Right ventricle myocardium superior (tissue), 1 donor: ENCODE measurements around the gene RIMS4. TPM values are rescaled to one million over a fixed set of nuclear protein-coding genes. Genes with fewer than 3 reads are reported as not detected.
"Not testable (repeated sequence)": the region's sequence is repeated elsewhere in the genome, so short reads cannot be mapped to it uniquely, and the experiment has no call there.

ENCODE experiments used
- ATAC-seq: fragments of 200-7000 bp; cut with Tn5 transposase; one replicate; pipeline ENCODE4 v1.9.1; 2020; ENCODE audit warnings: mild to moderate bottlenecking; ENCODE audit not compliant: poor library complexity
- DNase-seq: peaks from one replicate; pipeline ENCODE4 v3.0.0-alpha.2; 2020
- intact Hi-C: fragments of 100-400 bp; cut with DNase I; formaldehyde crosslinking; loops from one replicate; pipeline ENCODE4 v1.11.2; 2022
- total RNA-seq: library from RNA; stranded (reverse); fragmentation: NEBNext Ultra II Directional; extraction: Animal tissue kit (Norgen Biotek cat#: 25700); gene quantifications from one replicate; pipeline ENCODE4 v1.2.1, GENCODE V29; 2021
- donor health status: DM: no; HTN: yes; CAD: no; lungs with severe emphysema.

Gene RIMS4
- total RNA-seq, 1 donor from 2014 or later = 0.13 TPM

DNA sequence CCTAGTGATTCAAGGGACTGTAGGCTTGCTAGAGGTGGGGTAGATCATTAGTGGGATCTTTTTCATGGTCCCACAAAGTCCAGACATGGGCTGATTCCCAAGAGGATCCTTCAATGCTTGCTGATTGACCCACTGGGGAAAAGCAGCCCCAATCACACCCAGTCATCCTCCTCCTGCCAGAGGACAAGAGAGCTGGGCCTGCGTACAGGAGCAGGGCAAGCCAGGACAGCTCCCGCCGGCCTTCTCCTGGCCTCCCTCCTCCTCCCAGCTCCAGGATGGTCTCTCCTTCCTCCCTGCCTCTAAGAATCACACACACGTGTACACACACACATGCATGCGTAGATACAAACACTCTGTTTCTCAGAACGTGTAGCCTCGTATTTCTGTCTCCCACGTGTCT, 37.7 kb downstream of the RIMS4 start:
- DNase-seq (no peak), ATAC-seq (no peak)
- intact Hi-C loops = no loop called here

DNA sequence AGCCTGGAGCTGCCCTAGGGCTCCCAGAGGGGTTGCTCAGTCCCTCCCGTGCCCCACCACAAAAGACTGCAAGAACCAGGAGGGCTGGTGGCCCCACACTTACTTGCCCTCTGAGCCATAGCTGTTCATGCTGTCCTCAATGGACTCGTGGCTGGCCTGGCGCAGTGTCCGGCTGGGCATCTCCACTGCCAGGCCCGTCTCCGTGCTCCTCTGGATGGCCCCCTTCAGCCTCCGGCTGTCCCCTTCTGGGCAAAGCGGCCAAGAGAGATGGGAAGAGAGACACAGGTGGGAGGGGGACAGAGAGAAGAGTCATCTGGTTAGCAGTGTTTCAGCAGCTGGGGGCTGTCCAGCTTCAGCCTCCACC, 39.2 kb downstream of the RIMS4 start:
- intact Hi-C loops = no loop called here
- ATAC-seq (no peak), DNase-seq (no peak)

DNA sequence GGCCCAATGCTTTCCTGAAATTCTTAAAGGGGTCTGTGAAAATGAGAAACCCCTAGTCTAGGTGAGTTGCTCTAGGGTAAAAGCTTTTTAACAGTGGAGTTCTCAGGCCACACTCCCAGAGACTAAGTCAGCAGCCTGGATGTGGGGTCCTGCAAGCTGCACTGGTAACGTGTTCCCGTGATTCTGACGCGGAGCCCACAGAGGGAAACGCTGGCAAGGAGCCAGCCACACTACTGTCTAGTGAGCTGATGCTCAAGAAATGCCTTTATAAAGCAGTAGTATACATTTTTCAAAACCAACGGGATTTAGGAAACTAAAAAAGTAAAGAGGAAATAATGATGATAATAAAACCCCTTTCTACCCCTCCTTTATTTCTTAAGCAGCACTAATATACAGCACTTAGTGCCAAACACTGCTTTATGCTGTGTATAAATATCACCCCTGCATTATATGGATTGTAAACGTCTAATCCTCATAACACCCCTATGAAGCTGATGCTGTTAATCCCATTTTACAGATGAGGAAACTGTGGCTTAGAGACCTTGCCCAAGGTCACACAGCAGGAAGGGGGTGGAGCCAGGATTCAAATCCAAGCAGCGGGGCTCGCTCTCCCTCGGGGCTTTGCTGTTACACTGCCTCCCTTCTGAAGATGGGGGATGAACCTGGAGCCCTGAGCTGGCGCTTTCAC, 39.7 kb downstream of the RIMS4 start:
- intact Hi-C loops = no loop called here
- ATAC-seq (no peak), DNase-seq (no peak)

DNA sequence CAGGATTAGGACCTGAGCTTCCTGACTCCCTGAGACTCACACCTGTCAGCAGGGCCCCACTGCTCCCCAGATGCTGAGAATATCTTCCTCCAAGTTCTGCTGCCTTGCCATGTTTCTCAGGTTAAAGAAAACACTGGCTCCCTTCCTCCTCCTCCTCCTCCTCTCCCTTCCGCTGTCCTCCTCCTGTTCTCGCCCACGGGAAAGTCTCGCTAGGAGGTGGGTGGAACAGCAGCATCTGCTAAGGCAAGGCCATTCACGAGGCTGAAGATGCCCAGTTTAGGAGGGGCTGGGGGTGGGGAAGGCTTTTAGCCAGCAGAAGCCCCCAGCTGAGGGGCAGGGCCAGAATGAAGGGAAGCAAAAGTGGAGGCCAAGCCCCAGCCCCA, 40.9 kb downstream of the RIMS4 start:
- intact Hi-C loops = no loop called here
- ATAC-seq = no peak
- no peak for DNase-seq

DNA sequence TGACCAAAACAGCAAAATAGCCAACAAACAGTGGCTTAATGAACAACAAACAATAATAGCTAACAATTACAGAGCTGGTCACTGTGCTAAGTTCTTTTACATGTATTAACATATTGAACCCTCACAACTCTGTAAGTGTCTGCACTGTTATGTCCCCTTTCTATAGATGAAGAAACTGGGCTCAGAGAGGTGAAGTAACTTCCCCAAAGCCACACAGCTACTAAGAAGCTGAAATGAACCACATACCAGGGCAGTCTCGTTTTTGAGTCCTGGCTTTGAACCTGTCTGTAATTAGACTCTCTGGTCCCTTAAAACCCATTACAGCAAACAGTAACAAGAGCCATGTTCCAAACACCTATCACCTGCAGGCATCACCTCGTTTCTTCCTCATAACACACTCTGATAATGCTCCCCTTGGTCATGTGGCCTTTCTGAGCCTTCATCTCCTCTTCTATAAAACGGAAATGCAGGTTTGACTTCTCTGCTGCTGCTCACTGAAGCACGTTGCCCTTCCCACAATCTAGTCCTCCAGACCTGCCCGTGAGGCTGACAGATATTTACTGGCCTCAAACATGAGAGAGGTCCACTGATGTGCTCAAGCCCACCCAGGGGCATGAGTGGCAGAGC, 41.4 kb downstream of the RIMS4 start:
- DNase-seq (no peak), ATAC-seq (no peak)
- intact Hi-C loops = no loop called here

DNA sequence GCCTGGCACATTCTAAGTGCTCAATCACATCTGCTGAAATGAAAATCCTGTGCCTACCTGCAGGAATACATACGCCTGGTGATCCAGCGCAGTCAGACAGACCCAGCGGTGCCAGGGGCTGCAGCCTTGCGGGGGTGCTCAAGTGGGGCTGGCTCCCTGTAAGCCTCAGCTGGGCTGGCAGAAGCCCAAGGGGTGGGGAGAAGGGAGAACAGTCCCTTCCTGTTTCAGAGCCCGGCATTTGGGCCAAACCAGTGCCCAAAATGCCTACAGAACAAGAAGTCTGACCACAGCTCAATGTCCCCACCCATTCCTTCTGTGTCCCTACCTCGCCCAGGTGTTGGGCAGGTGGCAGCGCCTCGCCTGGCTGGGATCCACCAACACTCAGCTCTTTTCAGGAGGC, 42.1 kb downstream of the RIMS4 start:
- DNase-seq = no peak
- intact Hi-C loops = no loop called here
- no peak for ATAC-seq

DNA sequence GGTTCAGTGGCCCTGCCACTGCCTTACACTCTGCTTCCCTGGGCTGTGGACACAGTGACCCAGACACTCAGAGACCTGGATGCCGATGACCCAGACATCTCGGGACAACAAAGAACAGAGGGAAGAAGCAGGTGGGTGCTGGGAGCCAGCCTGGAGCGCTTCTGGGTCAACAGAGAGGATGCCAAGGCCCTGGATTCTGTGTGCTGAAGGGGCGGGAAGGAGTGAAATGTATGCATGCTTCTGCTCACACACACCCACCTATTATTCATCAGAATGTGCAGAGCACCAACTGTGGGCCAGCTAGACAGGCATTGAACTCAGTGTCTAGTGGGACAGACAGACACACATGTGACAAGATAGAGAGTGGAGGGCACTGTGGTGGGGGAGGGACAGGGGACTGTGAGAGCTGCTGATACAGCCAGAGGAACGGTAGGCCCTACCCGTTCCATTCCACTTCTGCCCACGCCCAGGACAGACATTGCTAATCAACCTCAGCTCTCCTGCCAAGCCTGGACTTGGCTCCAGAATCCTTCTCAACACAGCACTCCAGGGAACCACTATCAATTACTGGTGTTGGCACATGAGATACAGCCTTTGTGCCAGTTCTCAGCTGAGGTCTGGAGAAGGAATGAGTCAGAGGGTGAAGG, 44.5 kb downstream of the RIMS4 start:
- intact Hi-C loops = no loop called here
- no peak for ATAC-seq
- no peak for DNase-seq

DNA sequence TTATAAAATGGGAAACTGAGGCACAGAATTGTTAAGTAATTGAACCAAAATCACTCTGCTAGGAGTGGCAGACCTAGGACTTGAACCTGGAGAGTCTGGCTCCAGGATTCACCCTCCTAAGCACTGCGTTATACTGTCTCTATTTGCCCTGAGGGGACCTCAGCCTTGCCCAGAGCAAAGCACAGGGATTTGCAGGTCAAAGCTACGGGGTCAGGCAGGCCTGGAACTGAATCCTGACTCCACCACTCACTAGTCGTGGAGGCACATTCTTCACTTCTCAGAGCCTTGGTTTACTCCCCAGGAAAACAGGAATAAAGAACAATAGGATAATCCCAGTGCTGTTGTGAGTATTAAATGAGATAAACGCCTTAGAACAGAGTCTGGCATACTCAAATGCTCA, 45.3 kb downstream of the RIMS4 start:
- ATAC-seq (no peak), DNase-seq (no peak)
- intact Hi-C loops = no loop called here

DNA sequence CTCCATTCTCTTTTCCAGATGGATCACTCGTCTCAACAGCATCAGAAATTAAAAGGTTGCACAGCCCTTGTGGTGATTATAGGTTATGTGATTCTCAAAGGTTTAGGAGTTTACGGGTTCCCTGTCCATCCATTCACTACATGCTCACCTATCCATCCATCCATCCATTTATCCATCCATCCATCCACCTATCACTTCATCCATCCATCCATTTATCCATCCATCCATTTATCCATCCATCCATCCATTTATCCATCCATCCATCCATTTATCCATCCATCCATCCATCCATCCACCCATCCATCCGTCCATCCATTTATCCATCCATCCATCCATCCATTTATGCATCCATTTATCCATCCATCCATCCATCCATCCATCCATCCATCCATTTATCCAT, 46.5 kb downstream of the RIMS4 start:
- intact Hi-C loops, DNase-seq, ATAC-seq: not testable (repeated sequence)

DNA sequence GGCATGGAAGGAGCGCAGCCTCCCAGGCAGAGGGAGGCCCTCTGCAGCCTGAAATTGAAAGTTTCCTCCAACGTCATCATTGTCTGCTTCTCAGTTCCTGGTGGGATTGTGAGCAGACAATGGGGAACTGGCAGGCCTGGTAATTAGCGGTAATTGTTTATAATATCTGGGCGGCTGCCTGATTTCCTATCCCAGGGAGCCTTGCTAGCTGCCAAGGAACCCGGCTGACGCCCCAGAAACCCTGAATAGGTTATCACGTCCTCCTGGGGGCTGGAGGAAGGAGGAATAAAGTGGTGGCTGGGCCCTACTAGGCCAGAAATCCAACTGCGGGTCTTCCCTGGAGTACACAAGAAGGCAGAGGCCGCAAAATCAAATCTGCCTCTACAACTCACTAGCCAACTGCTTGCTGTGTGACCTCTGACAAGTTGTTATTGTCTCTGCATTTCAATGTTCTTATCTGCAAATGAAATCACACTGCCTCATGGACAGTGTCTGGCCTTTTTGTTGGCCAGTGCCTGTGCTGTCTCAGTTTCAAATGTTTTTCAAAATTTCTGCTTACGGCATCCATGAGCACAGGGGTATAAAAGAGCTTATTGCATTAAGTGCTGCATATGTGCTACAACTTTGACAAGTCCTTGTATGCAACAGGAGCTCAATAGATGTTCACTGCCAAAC, 47.7 kb downstream of the RIMS4 start:
- DNase-seq = no peak
- ATAC-seq = peak; percentile 41
- intact Hi-C loops = no loop called here

DNA sequence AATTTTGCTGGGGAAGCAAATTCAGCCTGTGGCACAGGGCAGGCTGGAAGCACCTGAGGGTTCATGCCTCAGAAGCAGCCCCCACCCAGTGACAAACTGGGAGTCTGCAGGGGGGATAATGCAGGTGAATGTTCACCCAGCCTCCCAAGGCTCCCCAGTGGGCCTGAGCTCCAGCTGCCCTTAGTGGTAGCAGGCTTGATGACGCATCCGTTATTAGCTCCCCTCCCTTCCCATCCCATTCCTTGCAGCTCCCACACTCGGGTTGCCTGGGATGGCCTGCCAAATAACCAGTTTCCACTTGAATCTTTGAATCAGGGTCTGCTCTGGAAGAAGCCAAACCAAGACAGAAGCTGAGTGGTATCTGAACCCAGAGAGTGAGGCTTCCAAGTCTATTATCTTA, 48.9 kb downstream of the RIMS4 start:
- DNase-seq (no peak), ATAC-seq (no peak)
- intact Hi-C loops = no loop called here

DNA sequence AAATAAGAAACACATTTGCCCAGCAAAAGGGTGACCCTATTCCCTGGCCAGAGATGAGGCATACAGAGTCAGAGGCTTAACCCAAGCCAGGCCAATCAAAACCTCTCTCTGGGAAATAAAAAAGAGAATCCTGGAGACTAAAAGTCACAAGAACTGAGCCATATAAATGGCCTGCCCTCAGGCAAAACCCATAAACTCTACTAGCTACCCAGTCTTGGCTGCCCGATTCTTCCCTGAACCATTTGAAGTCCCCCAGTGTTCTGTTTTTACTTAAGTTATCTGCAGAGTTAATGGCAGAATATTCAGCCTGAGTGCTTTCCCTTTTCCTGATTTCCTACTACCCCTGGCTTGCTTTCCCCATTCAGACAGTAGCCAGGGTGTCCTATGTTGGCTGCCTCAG, 50.8 kb downstream of the RIMS4 start:
- ATAC-seq (no peak), DNase-seq (no peak)
- intact Hi-C loops = no loop called here

DNA sequence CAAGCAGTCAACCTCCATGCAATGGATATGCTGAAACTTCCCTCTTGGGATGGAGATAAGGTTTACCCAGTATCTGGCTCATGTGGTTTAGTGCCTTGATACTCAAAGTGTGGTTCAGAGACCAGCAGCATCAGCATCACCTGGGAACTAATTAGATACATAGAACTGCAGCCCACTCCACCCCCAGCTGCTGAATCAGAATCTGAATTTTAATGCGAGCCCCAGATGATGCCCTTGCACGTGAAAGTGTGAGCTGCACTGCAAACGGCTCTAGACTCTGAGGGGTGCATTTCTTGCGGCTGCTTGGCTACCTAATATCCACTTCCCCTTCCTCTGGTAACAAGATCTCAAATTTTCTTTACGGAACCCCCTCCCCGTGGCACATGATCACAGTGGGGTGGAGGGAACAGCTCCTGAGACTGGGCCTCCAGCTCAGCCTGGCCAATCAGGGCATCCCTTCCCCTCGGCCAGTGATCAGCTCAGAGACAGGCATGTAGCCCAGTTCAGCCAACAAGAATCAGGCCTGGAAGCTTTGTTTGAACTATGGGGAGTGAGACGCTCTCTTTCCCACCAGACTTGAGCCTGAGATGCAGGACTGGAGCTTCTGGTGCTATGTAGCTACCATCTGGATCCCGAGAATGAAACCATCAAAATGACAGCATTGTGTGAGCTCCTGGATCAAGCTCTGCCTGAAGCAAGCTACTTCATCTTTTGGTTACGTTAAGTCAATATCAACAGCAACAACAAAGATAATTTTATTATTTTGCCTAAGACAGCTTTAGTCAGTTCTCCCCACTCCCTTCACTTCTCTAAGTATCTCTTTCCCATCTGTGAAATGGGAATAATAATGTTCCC, 51.9 kb downstream of the RIMS4 start:
- ATAC-seq = no peak
- intact Hi-C loops = no loop called here

DNA sequence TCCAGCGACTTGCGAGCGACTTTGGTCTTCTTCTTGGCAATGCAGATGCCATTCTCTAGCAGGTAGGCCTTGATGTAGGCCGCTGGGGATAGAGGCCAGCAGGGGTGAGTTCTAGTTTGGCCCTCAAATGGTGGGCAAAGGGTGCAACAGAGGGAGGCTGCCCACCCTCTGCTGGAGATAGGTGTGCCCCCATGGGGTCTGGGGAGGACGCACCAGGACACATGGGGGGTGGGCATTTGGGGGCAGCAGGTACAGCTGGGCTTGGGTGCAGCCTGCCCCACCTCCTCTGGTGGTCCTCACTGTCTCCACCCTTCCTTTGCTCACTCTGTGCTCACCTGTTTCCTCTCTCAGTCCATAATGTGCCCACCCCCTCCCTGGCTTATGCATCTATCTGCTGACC, 53.4 kb downstream of the RIMS4 start:
- intact Hi-C loops = no loop called here
- ATAC-seq (no peak), DNase-seq (no peak)

More for the DNA sequence above, 51.9 kb downstream of the RIMS4 start:
- no peak for DNase-seq

DNA sequence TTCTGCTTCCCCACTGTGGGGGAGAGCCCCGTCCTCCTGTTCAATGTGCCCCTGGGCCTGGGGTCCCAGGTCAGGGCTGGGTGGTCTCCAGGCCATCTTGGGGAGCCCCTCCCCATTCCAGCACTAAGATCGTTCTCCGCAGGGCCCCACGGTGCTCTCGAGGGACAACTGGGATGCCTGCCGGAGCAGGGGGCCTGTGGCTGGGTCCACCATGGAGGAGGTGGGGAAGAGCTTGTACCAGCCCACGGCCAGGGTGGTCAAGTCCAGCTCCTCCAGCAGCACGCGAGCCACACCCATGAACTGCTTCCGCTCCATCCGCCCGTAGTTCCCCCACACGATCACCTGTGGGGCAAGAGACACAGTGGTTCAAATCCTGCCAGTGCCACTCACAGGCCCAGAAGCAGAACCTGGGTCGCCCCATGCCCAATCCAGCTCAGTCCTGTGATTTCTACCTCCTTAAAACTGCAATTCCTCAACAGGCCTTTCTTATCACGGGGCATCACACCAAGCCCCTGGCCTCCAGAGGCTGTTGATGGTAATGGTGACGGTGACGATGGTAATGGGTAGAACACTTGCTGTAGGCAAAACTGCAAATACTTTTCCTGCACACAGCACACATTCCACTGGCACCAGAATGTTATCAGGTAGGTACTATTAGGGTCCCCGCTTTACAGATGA, 54.2 kb downstream of the RIMS4 start:
- intact Hi-C loops = no loop called here
- no peak for ATAC-seq
- no peak for DNase-seq

DNA sequence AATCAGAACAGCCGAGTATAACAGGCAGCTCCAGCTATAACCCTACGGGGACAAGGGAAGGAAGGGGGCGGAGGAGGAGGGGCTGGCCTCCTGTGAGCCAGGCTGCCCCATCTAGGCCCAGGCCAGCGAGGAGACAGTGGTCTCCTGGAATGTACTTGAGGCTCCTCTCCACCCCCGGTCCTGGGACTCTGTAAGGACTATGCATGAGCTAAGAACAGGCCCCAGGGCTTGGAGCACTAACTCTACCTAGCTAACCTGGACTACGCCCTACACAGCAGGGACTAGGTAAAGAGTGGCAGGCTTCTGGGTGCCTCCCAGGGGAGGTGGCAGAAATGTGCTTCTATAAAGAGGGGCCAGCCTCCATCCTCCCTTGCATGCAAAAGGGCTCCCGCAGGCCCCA, 55.8 kb downstream of the RIMS4 start:
- intact Hi-C loops = no loop called here
- DNase-seq = no peak
- ATAC-seq = no peak

DNA sequence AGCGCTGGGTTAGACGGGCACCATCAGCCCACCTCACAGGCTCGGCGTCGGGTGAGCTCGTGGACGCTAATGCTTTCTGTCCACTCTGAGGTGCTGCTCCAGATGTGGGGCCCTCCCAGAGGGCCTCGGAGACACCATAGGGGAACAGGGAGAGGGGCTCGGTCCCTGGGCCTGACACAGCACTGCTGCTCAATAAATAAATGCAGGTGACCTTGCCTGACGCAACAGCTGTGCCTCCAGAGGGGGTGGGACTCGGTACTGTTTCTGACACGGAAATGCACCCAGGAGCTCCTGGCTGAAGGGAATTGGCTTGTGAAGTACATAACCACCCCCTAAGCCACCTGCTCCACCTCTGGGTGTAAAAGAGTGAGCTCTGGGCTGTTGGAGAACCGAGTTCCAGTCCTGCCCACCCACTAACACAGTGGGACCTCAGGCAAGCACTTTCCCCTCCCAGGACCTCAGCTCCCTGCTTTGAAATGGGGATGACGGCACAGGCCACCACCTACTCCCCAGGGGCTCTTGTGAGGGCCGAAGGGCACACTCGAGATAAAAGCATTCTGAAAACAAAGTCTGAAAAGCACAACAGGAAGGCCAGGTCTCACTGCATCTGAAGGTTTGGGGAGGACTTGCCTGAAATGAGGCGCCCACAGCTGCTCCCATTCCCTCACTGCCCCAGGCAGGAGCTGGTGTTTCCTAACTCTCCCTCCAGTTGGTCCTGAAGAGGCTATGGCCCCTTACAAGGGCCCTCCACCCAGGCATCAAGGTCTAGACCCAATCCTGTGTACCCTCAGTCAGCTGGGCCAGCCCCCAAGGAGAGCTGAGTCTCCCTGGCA, 58.0 kb downstream of the RIMS4 start:
- intact Hi-C loops = no loop called here
- ATAC-seq (no peak), DNase-seq (no peak)
